Pancreas (tissue), 10 donors: Measurements from ENCODE around the gene MIA. TPM values are rescaled to one million over a fixed set of nuclear protein-coding genes. Genes with fewer than 3 reads are reported as not detected.
"Not testable (repeated sequence)": the region's sequence is repeated elsewhere in the genome, so short reads cannot be mapped to it uniquely, and the experiment has no call there.

ENCODE experiments used
- ATAC-seq, 4 donors: fragments of 200-7000 bp; cut with Tn5 transposase; one replicate each; pipeline versions ENCODE4 v1.8.0 to v1.9.1; 2020; ENCODE audit warnings: mild to moderate bottlenecking in 4 of 4, moderate library complexity in 4 of 4
- DNase-seq, 6 donors: peaks; one replicate each; pipeline ENCODE4 v3.0.0-alpha.2; 2020
- FAIRE-seq: peaks from 2 replicates; lab custom pipeline; 2012; peaks lifted over from hg19 to GRCh38; lab: Jason Lieb, UNC
- H3K27ac ChIP-seq, 4 donors: fragments of 200-600 bp; sonication (generic); 1 replicate in 3 of 4; 2 replicates in 1 of 4; pipeline versions ENCODE4 v1.5.0 to v1.8.0; 2020
- H3K27me3 ChIP-seq, 4 donors: fragments of 200-600 bp; one replicate each; pipeline ENCODE4 v1.8.0; 2021
- H3K36me3 ChIP-seq, 3 donors: fragments of 200-600 bp; sonication (generic) in 1 of 3; one replicate each; pipeline versions ENCODE4 v1.5.0 to v1.8.0; 2020 to 2021
- H3K4me1 ChIP-seq, 3 donors: fragments of 200-600 bp; one replicate each; pipeline ENCODE4 v1.8.0; 2021
- H3K4me3 ChIP-seq, 4 donors: fragments of 200-600 bp; sonication (generic) in 2 of 4; one replicate each; pipeline versions ENCODE4 v1.5.0 to v1.8.0; 2020 to 2021
- H3K9me3 ChIP-seq, 4 donors: fragments of 200-600 bp; one replicate each; pipeline ENCODE4 v1.8.0; 2021
- CTCF ChIP-seq, 4 donors: fragments of 200-600 bp; sonication (generic) in 3 of 4; IDR thresholded peaks; one replicate each; pipeline versions ENCODE4 v1.5.0 to v1.8.0; 2021; ENCODE audit warnings: antibody characterized with exemption in 4 of 4
- WGBS, 2 donors: extraction: QIAGEN DNeasy Blood & Tissue Kit; methylation state at CpG; one replicate each; pipeline ENCODE4 v1.1.7; 2013; 5-methylcytosine and 5-hydroxymethylcytosine counted together
- intact Hi-C, 3 donors: fragments of 100-400 bp; cut with DNase I; formaldehyde crosslinking; loops; one replicate each; pipeline versions ENCODE4 v1.11.1 to v1.14.2; 2022
- polyA plus RNA-seq, 2 donors: library from polyadenylated mRNA; stranded (reverse); fragments of 200-250 nt; gene quantifications; one replicate each; pipeline ENCODE4 v1.2.3, GENCODE V29; 2013
- total RNA-seq, 6 donors: library from RNA; stranded (reverse); fragmentation: NEBNext Ultra II Directional in 4 of 6; extraction: Animal tissue kit (Norgen Biotek cat#: 25700) in 4 of 6; gene quantifications; one replicate each; pipeline versions ENCODE4 v1.2.1 to v1.2.4, GENCODE V29; 2021 to 2023
- donor health status: healthy with polysubstance abuse.
- donor health status: DM: no; HTN: no; CAD: no; lungs with moderate emphysema.
- donor health status: DM: no; HTN: no; CAD: no.
- donor health status: control.
- donor health status: control.
- donor health status: Bipolar disorder and iron deficiency.
- donor health status: DM: yes; HTN: yes; CAD: no.
- donor health status: DM: no; HTN: no; CAD: no.
- donor health status: DM: no; HTN: no; CAD: no.
- donor health status: DM: yes; HTN: yes; CAD: no.

MIA gene
- total and polyA plus RNA-seq, 8 donors: 0.79 to 2.2 (median 1.4) TPM; not detected in 4

- Histone ChIP-seq H3K36me3 (no peaks in the 10 kb centered on the region), H3K9me3 (no peaks in the 10 kb centered on the region), H3K27me3 (no peaks in the 10 kb centered on the region), H3K4me1 (peaks cover 0 to 2% (median 0%) of the 10 kb centered on the region in 3 donors), H3K27ac (peak overlapping the region in 1 of 4 donors; percentile 63), H3K4me3 (peak overlapping the region in 2 of 4 donors; percentile 29 to 42)
- FAIRE-seq: no peak
- WGBS, 2 donors: 59 to 68% methylated on average over 27 to 35 of the region's 35 CpGs
- TF ChIP-seq CTCF (IDR thresholded peaks at IDR 0.05): no peak
- intact Hi-C loops: loop anchor here in 1 of 3 donors (10.0 kb wide), 1 partner anchor 147 kb away; no protein-coding TSS in a partner anchor
- no peak for ATAC-seq
- DNase-seq: no peak
Measured at GRCh38 chr19:40811478-40812341, 36.4 kb downstream of the MIA start.

- H3K36me3 ChIP-seq, H3K4me1 ChIP-seq, ATAC-seq, FAIRE-seq, DNase-seq, H3K9me3 ChIP-seq, H3K4me3 ChIP-seq, H3K27ac ChIP-seq, H3K27me3 ChIP-seq: not testable (repeated sequence)
- intact Hi-C loops: loop anchor here in 1 of 3 donors (10.0 kb wide), 1 partner anchor 148 kb away; no protein-coding TSS in a partner anchor
- 91 to 96% methylated on average over 7 of the region's 7 CpGs for WGBS, 2 donors
Measured at GRCh38 chr19:40812571-40812970, 37.2 kb downstream of the MIA start.

GRCh38 chr19:40813182-40813581 lies 37.9 kb downstream of the MIA start:
- TF ChIP-seq CTCF (IDR thresholded peaks at IDR 0.05): no peak
- FAIRE-seq (no peak), ATAC-seq (no peak), DNase-seq (no peak)
- Histone ChIP-seq H3K27ac (no peak overlapping the region), H3K36me3 (no peaks in the 10 kb centered on the region), H3K27me3 (no peaks in the 10 kb centered on the region), H3K4me3 (no peak overlapping the region), H3K4me1 (no peaks in the 10 kb centered on the region), H3K9me3 (no peaks in the 10 kb centered on the region)
- intact Hi-C loops: loop anchor here in 1 of 3 donors (10.0 kb wide), 1 partner anchor 148 kb away; no protein-coding TSS in a partner anchor
- WGBS, 2 donors: 42 to 50% methylated on average over 3 to 4 of the region's 4 CpGs

- Histone ChIP-seq H3K9me3 (no peaks in the 10 kb centered on the region), H3K4me3 (no peak overlapping the region), H3K36me3 (no peaks in the 10 kb centered on the region), H3K4me1 (peaks cover 0 to 6% (median 3%) of the 10 kb centered on the region in 3 donors), H3K27me3 (no peaks in the 10 kb centered on the region), H3K27ac (no peak overlapping the region)
- FAIRE-seq: no peak
- no peak for ATAC-seq
- no peak for TF ChIP-seq CTCF (IDR thresholded peaks at IDR 0.05)
- 54 to 68% methylated on average over 4 of the region's 4 CpGs for WGBS, 2 donors
- intact Hi-C loops: loop anchor here in 1 of 3 donors (10.0 kb wide), 1 partner anchor 150 kb away; no protein-coding TSS in a partner anchor
- no peak for DNase-seq
Measured at GRCh38 chr19:40815223-40815622, 39.9 kb downstream of the MIA start.

GRCh38 chr19:40818480-40819399 lies 43.4 kb downstream of the MIA start:
- intact Hi-C loops: loop anchor here in 1 of 3 donors (10.0 kb wide), 1 partner anchor 154 kb away; no protein-coding TSS in a partner anchor
- peak overlapping the region in 2 of 4 donors; percentile 24 to 36 for H3K4me3 ChIP-seq
- H3K36me3 ChIP-seq, H3K27ac ChIP-seq, H3K27me3 ChIP-seq, H3K9me3 ChIP-seq, FAIRE-seq: not testable (repeated sequence)
- ATAC-seq (peak; percentile 79 to 91 (median 88)), DNase-seq (peak; percentile 77 to 94 (median 85))
- TF ChIP-seq CTCF (IDR thresholded peaks at IDR 0.05): peak in 1 of 4 donors; percentile 5
- peaks cover 18 to 23% (median 18%) of the 10 kb centered on the region in 3 donors for H3K4me1 ChIP-seq
- 23 to 36% methylated on average over 23 to 32 of the region's 36 CpGs for WGBS, 2 donors
